ENCODE measurements around the gene SCGN. TPM values are rescaled to one million over a fixed set of nuclear protein-coding genes. Genes with fewer than 3 reads are reported as not detected.

SCGN gene
- total RNA-seq, 2 donors from 2014 or later, result 7.8 to 11.4 TPM

DNA sequence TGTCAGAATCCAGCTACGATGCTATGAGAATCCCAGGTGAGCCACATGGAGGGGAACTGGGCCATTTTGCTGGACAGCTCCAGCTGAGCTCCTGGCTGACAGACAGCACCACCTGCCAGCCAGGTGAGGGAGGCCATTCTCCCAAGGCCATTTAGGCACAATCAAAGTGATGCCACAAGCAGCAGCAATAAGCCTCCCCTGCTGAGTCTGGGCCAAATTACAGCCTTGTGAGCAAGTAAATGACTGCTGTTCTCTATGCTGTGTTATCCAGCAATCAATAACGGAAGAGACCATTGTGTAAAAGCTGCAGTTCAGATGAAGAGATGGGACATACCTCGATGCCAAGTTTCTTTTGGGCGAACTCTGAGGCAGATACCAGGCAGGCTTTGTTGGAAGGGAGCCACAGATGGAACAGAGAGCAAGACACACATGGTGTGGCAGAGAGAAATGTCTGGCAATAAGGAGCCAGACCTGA lies 14.0 kb upstream of the SCGN start:
- intact Hi-C loops (cut with DNase I, micrococcal nuclease), result no loop called here

GRCh38 chr6:25639653-25640052 lies 12.4 kb upstream of the SCGN start:
- intact Hi-C loops (cut with DNase I, micrococcal nuclease), result no loop called here
- ATAC-seq (no peak), DNase-seq (no peak)

More for the DNA sequence above, 14.0 kb upstream of the SCGN start:
- ATAC-seq, result peak; percentile 62
- peak in 1 of 2 donors; percentile 21 for DNase-seq

- no peak for ATAC-seq
- intact Hi-C loops (cut with DNase I, micrococcal nuclease), result no loop called here
Measured at GRCh38 chr6:25640446-25640845, 11.6 kb upstream of the SCGN start.

GRCh38 chr6:25640891-25641290 lies 11.1 kb upstream of the SCGN start:
- intact Hi-C loops (cut with DNase I, micrococcal nuclease), result no loop called here
- ATAC-seq (no peak), DNase-seq (no peak)

More at GRCh38 chr6:25640446-25640845, 11.6 kb upstream of the SCGN start:
- DNase-seq, result no peak

GRCh38 chr6:25641377-25641776 lies 10.6 kb upstream of the SCGN start:
- DNase-seq (no peak), ATAC-seq (no peak)
- intact Hi-C loops (cut with DNase I, micrococcal nuclease), result no loop called here

GRCh38 chr6:25641940-25642666 lies 9.9 kb upstream of the SCGN start:
- DNase-seq, result no peak
- ATAC-seq, result no peak
- intact Hi-C loops (cut with DNase I, micrococcal nuclease), result no loop called here

GRCh38 chr6:25642667-25643328 lies 9.2 kb upstream of the SCGN start:
- no peak for DNase-seq
- intact Hi-C loops (cut with DNase I, micrococcal nuclease), result no loop called here
- no peak for ATAC-seq

- ATAC-seq, result no peak
- intact Hi-C loops (cut with DNase I, micrococcal nuclease), result no loop called here
- no peak for DNase-seq
Measured at GRCh38 chr6:25645916-25646315, 6.1 kb upstream of the SCGN start.

GRCh38 chr6:25649611-25650010 lies 2.4 kb upstream of the SCGN start:
- ATAC-seq, result no peak
- intact Hi-C loops (cut with DNase I, micrococcal nuclease), result no loop called here

DNA sequence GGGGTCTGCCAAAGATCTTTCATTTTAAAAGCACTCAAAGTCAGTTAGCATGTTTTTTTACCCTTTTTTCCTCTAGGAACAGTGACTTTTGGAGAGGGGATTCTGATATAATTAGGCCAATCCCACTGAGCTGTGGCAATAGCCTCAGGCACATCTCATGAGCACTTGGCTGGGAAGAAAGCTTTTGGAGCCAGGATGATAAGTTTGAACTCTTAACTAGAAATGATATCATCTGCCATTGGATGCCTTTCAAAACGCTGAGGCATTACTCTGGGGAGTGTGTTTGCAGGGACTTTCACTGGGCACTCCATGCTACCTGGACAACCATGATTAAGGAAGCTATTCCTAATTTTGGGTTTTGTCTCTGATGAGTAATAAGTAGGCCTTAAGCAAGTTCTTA lies 3.7 kb downstream of the SCGN start:
- ATAC-seq (no peak), DNase-seq (no peak)
- intact Hi-C loops (cut with DNase I, micrococcal nuclease), result no loop called here

More at GRCh38 chr6:25649611-25650010, 2.4 kb upstream of the SCGN start:
- no peak for DNase-seq

- intact Hi-C loops (cut with DNase I, micrococcal nuclease), result no loop called here
- ATAC-seq, result no peak
- no peak for DNase-seq
Measured at GRCh38 chr6:25659633-25660368, 7.8 kb downstream of the SCGN start.

DNA sequence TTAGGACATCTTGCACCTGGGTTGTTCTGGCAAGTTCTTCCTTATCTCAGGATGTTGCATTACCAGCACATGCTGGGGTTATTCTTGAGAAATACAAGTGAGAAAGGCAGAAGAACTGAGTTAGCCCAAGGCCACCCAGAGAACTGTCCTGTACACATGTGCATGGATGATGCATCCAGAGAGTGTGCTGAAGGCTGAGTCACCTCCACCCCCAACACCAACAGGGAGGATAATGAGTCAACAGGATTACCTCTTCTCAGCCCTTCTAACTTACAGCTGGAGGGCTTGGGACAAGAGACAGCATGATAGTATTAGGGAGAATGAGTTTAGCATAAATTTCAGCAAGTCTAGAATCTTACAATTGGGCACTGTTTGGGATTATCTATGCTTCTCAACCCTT lies 8.5 kb downstream of the SCGN start:
- ATAC-seq (no peak), DNase-seq (no peak)
- intact Hi-C loops (cut with DNase I, micrococcal nuclease), result no loop called here

GRCh38 chr6:25661129-25661779 lies 9.2 kb downstream of the SCGN start:
- DNase-seq (no peak), ATAC-seq (no peak)
- intact Hi-C loops (cut with DNase I, micrococcal nuclease), result no loop called here

- DNase-seq (no peak), ATAC-seq (no peak)
- intact Hi-C loops (cut with DNase I, micrococcal nuclease), result no loop called here
Measured at GRCh38 chr6:25665455-25665854, 13.4 kb downstream of the SCGN start.

DNA sequence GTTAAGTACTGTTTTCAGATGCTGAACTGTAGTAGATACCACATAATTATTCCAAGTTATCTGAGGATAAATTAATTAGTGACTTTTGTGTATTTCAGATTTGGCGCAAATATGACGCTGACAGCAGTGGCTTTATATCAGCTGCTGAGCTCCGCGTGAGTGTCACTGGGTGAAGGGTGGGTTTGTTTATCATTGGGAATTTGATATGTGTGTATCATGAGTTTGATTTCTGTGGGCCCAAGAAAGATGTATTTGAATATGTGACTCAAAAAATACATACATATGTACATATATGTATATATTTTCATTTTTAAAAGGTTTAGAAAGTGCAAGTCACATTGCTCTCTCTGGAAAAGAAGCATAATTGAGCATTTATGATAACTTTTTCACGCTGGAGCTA lies 17.4 kb downstream of the SCGN start:
- ATAC-seq (no peak), DNase-seq (no peak)
- intact Hi-C loops (cut with DNase I, micrococcal nuclease), result no loop called here

DNA sequence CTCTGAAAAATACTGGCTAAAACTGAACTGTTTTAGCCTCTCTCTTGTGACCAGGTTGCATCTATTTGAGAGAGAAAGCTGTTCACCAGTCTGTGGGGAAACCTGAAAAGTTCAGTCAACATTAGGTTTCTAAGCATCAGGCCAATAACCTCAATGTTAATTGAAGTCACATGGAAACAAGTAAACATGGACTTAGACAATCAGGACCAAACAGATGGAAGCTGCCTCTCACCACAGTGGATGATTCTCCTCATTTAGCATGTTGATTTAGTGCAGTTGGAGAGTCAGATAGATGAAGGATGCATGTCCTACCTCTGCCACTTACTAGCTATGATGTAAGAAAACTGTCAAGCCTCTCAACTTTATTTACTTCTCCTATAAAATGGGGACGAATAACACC lies 18.2 kb downstream of the SCGN start:
- no peak for DNase-seq
- intact Hi-C loops (cut with DNase I, micrococcal nuclease), result no loop called here
- ATAC-seq, result peak; percentile 27

DNA sequence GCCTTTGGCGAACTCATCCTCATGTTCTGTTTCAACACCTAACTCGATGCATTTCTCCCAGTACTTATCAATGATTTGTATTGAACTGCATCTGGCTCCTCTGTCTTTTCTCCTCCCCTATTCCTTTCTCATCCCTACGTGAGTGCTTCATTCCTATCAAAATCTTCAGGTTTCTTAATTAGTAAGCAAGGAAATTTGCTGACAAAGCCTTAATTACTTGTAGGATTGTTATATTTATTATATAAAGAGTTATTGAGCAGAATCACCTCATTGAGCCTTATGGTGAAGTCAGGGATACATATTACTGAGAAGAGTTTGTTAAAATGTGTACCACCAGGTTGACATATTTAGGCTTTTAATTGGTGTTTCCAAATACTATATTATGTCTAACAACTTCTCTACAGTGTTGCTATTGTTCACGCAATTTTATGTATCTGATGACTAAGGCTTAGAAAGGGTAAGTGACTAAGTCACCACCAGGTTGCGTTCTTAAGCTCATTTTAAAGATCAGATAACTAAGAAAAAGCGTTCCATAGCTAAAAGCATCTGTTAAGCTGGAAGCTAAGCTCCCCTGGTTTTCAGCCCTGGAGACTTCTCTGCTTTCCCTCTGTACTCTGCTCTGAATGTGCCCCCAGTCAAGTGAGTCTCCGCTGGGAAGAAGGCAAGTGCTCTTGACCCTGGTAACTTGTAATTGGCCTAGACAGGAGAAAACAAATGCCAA lies 18.9 kb downstream of the SCGN start:
- intact Hi-C loops (cut with DNase I, micrococcal nuclease), result no loop called here
- DNase-seq, result no peak
- ATAC-seq, result no peak

DNA sequence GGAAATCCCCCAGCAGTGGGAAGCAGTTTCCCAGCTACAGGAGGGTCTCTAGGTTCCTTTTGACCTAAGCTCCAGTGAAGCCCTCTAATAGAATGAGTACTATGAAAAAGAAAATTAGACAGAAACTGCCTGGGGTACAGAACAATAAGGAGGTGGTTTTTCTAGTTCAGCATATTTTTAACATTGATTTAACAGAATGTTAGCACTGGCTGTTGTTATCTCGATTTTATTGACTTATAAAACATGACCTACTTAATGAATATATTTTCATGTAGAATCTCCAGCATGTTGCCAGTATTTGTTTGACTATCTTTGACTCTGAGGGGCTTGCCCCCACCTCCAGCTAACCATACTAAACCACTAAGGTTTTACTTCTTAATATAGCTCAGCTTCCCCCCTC lies 19.6 kb downstream of the SCGN start:
- ATAC-seq (no peak), DNase-seq (no peak)
- intact Hi-C loops (cut with DNase I, micrococcal nuclease), result no loop called here

DNA sequence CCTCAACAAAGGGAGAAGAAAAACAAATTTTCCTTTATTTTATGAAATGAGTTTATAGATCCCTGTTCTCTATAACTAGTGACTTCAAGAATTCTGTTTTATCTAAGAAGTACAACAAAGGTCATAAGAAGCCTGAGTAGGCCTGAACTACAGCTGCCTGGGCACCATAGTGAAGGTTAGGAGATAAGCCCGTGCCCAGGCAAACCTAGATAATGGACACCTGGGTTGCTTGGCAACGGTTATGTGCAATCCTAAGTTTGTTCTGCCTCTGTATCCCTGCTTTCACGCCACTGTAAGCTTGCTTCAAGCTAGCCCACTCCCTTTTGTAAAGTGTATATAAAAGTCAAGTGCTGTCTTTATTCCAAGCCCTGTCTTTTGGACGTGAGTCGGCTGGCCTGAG lies 23.2 kb downstream of the SCGN start:
- DNase-seq, result no peak
- intact Hi-C loops (cut with DNase I, micrococcal nuclease), result no loop called here
- no peak for ATAC-seq

Measured in left colon (tissue), 2 donors.